DND-41 (cell line): ENCODE measurements around the gene NRXN3.

ENCODE experiments used
- CTCF ChIP-seq: IDR thresholded peaks from 2 replicates; pipeline ENCODE4 v1.5.1; 2012; ENCODE audit warnings: borderline replicate concordance, low read length, moderate library complexity, mild to moderate bottlenecking; ENCODE audit not compliant: poor library complexity, severe bottlenecking; ENCODE audit errors: extremely low read depth
- EZH2 ChIP-seq: IDR thresholded peaks from 3 replicates; pipeline ENCODE4 v1.6.1; 2012; ENCODE audit warnings: borderline replicate concordance, low read depth, mild to moderate bottlenecking, moderate library complexity, low read length, inconsistent platforms; ENCODE audit not compliant: severe bottlenecking

- no peak for TF ChIP-seq CTCF
- no peak for TF ChIP-seq EZH2
Measured at GRCh38 chr14:78488938-78489337, 318.8 kb downstream of the NRXN3 start.
